HepG2 (cell line): ENCODE results near the gene PGAP3.

Source experiments
- BHLHE40 ChIP-seq: IDR thresholded peaks from 2 replicates; pipeline ENCODE4 v1.6.1; 2011; ENCODE audit warnings: low read length, improper control_type of control experiment
- EP300 ChIP-seq, 3 experiments: sonication (generic) in 1 of 3; formaldehyde crosslinking in 1 of 3; IDR thresholded peaks; 2 replicates each; pipeline versions ENCODE4 v1.5.1 to v1.6.1; 2011 to 2020; ENCODE audit warnings: low read depth in 2 of 3, low read length in 2 of 3, borderline replicate concordance in 1 of 3, improper control_type of control experiment in 1 of 3, mild to moderate bottlenecking in 1 of 3, missing genetic modification reagents in 1 of 3, moderate library complexity in 1 of 3
- FOXM1 ChIP-seq: sonication (generic); formaldehyde crosslinking; IDR thresholded peaks from 2 replicates; pipeline ENCODE4 v1.5.0; 2020; ENCODE audit warnings: missing genetic modification reagents
- GABPA ChIP-seq, 2 experiments: IDR thresholded peaks; 2 replicates each; pipeline ENCODE4 v1.6.1; 2011 to 2016; ENCODE audit warnings: low read depth in 2 of 2, low read length in 1 of 2, missing biosample characterization in 1 of 2, missing genetic modification characterization in 1 of 2
- IRF2 ChIP-seq: IDR thresholded peaks from 2 replicates; pipeline ENCODE4 v1.6.1; 2018; ENCODE audit warnings: missing genetic modification reagents, missing compliant biosample characterization
- MIER2 ChIP-seq: IDR thresholded peaks from 2 replicates; pipeline ENCODE4 v1.6.1; 2016; ENCODE audit warnings: missing biosample characterization, missing genetic modification reagents
- SMAD1 ChIP-seq: sonication (generic); formaldehyde crosslinking; IDR thresholded peaks from 2 replicates; pipeline ENCODE4 v1.4.0; 2020; ENCODE audit warnings: missing genetic modification reagents, low read depth, mild to moderate bottlenecking, borderline replicate concordance
- SMC3 ChIP-seq: IDR thresholded peaks from 2 replicates; pipeline ENCODE4 v1.6.1; 2011; ENCODE audit warnings: low read length, improper control_type of control experiment
- TF ChIP-seq, protein P1 (sequence below): sonication (generic); formaldehyde crosslinking; IDR thresholded peaks from 2 replicates; pipeline ENCODE4 v1.4.0; 2020; ENCODE audit warnings: mild to moderate bottlenecking, missing genetic modification reagents

- TF ChIP-seq FOXM1: no peak
- TF ChIP-seq IRF2 (CRISPR knock-in tag): no peak
- no peak for TF ChIP-seq EP300 (IDR thresholded peaks at IDR 0.05; ENCODE audit: low read depth in 2 of 2, low read length in 2 of 2)
- TF ChIP-seq EP300 (CRISPR knock-in tag; IDR thresholded peaks at IDR 0.05; ENCODE audit: borderline replicate concordance): no peak
- TF ChIP-seq SMC3: no peak
- no peak for TF ChIP-seq MIER2
- TF ChIP-seq SMAD1 (CRISPR knock-in tag): no peak
- TF ChIP-seq, protein P1, sequence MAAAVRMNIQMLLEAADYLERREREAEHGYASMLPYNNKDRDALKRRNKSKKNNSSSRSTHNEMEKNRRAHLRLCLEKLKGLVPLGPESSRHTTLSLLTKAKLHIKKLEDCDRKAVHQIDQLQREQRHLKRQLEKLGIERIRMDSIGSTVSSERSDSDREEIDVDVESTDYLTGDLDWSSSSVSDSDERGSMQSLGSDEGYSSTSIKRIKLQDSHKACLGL (CRISPR knock-in tag): no peak
- no peak for TF ChIP-seq GABPA (IDR thresholded peaks at IDR 0.05; ENCODE audit: low read depth, low read length)
- no peak for TF ChIP-seq GABPA (CRISPR knock-in tag; IDR thresholded peaks at IDR 0.05; ENCODE audit: low read depth)
- no peak for TF ChIP-seq BHLHE40
Measured at GRCh38 chr17:39660397-39661385, 27.2 kb downstream of the PGAP3 start.
